H9 (cell line): ENCODE measurements around the gene PCBP4. TPM values are rescaled to one million over a fixed set of nuclear protein-coding genes. Genes with fewer than 3 reads are reported as not detected.
"Not testable (repeated sequence)": the region's sequence is repeated elsewhere in the genome, so short reads cannot be mapped to it uniquely, and the experiment has no call there.

Source experiments
- DNase-seq: peaks from one replicate; pipeline ENCODE4 v3.0.0-alpha.2; 2017
- H2AFZ ChIP-seq: one replicate; pipeline ENCODE4 v1.6.1; 2013; ENCODE audit warnings: mild to moderate bottlenecking, low read length, control low read depth, moderate library complexity
- H2AK5ac ChIP-seq: 2 replicates; pipeline ENCODE4 v1.6.1; 2013; ENCODE audit warnings: low read length, control low read depth, mixed read lengths; ENCODE audit not compliant: insufficient read length
- H2BK120ac ChIP-seq: one replicate; pipeline ENCODE4 v1.6.1; 2013; ENCODE audit warnings: low read depth, mild to moderate bottlenecking, low read length, control low read depth, inconsistent platforms; ENCODE audit not compliant: poor library complexity, severe bottlenecking
- H2BK12ac ChIP-seq: 2 replicates; pipeline ENCODE4 v1.6.1; 2013; ENCODE audit warnings: low read length, control low read depth, mixed read lengths, low read depth; ENCODE audit not compliant: insufficient read length
- H2BK15ac ChIP-seq: 2 replicates; pipeline ENCODE4 v1.6.1; 2013; ENCODE audit warnings: low read depth, low read length, control low read depth
- H2BK20ac ChIP-seq: one replicate; pipeline ENCODE4 v1.6.1; 2013; ENCODE audit warnings: low read depth, mild to moderate bottlenecking, low read length, control low read depth, inconsistent platforms; ENCODE audit not compliant: poor library complexity, severe bottlenecking
- H2BK5ac ChIP-seq: 2 replicates; pipeline ENCODE4 v1.6.1; 2013; ENCODE audit warnings: low read length, control low read depth, mixed read lengths; ENCODE audit not compliant: insufficient read length
- H3K14ac ChIP-seq: 2 replicates; pipeline ENCODE4 v1.6.1; 2013; ENCODE audit warnings: low read length, control low read depth; ENCODE audit not compliant: insufficient read depth
- H3K18ac ChIP-seq: 2 replicates; pipeline ENCODE4 v1.6.1; 2013; ENCODE audit warnings: low read depth, mild to moderate bottlenecking, mixed read lengths, low read length, control low read depth; ENCODE audit not compliant: insufficient read length
- H3K23ac ChIP-seq: 2 replicates; pipeline ENCODE4 v1.6.1; 2013; ENCODE audit warnings: low read length, control low read depth, mixed read lengths, low read depth; ENCODE audit not compliant: insufficient read length
- H3K23me2 ChIP-seq: 2 replicates; pipeline ENCODE4 v1.6.1; 2013; ENCODE audit warnings: low read depth, mild to moderate bottlenecking, mixed read lengths, low read length, control low read depth; ENCODE audit not compliant: insufficient read length, poor library complexity, severe bottlenecking
- H3K27ac ChIP-seq: 2 replicates; pipeline ENCODE4 v1.5.1; 2013; ENCODE audit warnings: low read length, control low read depth, mixed read lengths, low read depth; ENCODE audit not compliant: insufficient read length
- H3K27me3 ChIP-seq: 2 replicates; pipeline ENCODE4 v1.6.1; 2013; ENCODE audit warnings: low read length, control low read depth, inconsistent platforms; ENCODE audit not compliant: insufficient read depth
- H3K4ac ChIP-seq: 2 replicates; pipeline ENCODE4 v1.6.1; 2013; ENCODE audit warnings: low read depth, mild to moderate bottlenecking, control low read depth, inconsistent platforms, low read length, moderate library complexity
- H3K4me1 ChIP-seq: 2 replicates; pipeline ENCODE4 v1.6.1; 2013; ENCODE audit warnings: low read length, control low read depth, inconsistent platforms; ENCODE audit not compliant: insufficient read depth
- H3K4me2 ChIP-seq: 2 replicates; pipeline ENCODE4 v1.6.1; 2013; ENCODE audit warnings: low read length, control low read depth, mixed read lengths; ENCODE audit not compliant: insufficient read length, insufficient read depth
- H3K56ac ChIP-seq: 2 replicates; pipeline ENCODE4 v1.6.1; 2013; ENCODE audit warnings: low read depth, mild to moderate bottlenecking, mixed read lengths, low read length, control low read depth; ENCODE audit not compliant: insufficient read length
- H3K79me1 ChIP-seq: 2 replicates; pipeline ENCODE4 v1.6.1; 2013; ENCODE audit warnings: low read depth, mild to moderate bottlenecking, moderate library complexity, low read length, control low read depth, inconsistent platforms; ENCODE audit not compliant: insufficient read depth, poor library complexity, severe bottlenecking
- H3K79me2 ChIP-seq: 2 replicates; pipeline ENCODE4 v1.6.1; 2013; ENCODE audit warnings: low read length, control low read depth, inconsistent platforms; ENCODE audit not compliant: insufficient read depth
- H3K9ac ChIP-seq: 2 replicates; pipeline ENCODE4 v1.6.1; 2013; ENCODE audit warnings: low read length, control low read depth, mixed read lengths; ENCODE audit not compliant: insufficient read length; ENCODE audit errors: extremely low read depth
- H3K9me3 ChIP-seq: one replicate; pipeline ENCODE4 v1.6.1; 2013; ENCODE audit warnings: low read depth, low read length, inconsistent platforms; ENCODE audit not compliant: control insufficient read depth
- H3T11ph ChIP-seq: one replicate; pipeline ENCODE4 v1.6.1; 2013; ENCODE audit warnings: mild to moderate bottlenecking, low read length, control low read depth, inconsistent platforms
- H4K20me1 ChIP-seq: one replicate; pipeline ENCODE4 v1.6.1; 2013; ENCODE audit not compliant: control insufficient read depth, insufficient read length, insufficient read depth
- H4K5ac ChIP-seq: 2 replicates; pipeline ENCODE4 v1.6.1; 2013; ENCODE audit warnings: low read depth, mild to moderate bottlenecking, mixed read lengths, low read length, control low read depth; ENCODE audit not compliant: insufficient read length
- H4K8ac ChIP-seq: replicated peaks from 2 replicates; pipeline ENCODE4 v1.6.1; 2013; ENCODE audit warnings: low read length, control low read depth, mixed read lengths, low read depth; ENCODE audit not compliant: insufficient read length
- H4K91ac ChIP-seq: 2 replicates; pipeline ENCODE4 v1.6.1; 2013; ENCODE audit warnings: low read depth, mild to moderate bottlenecking, moderate library complexity, mixed read lengths, low read length, control low read depth; ENCODE audit not compliant: insufficient read length
- H3K27ac Mint-ChIP-seq, 3 experiments: 2 replicates in 2 of 3; 3 replicates in 1 of 3; pipeline ENCODE4 v1.8.0; 2020 to 2021; ENCODE audit warnings: mixed read lengths in 3 of 3, mild to moderate bottlenecking in 1 of 3, moderate library complexity in 1 of 3
- H3K27me3 Mint-ChIP-seq: 2 replicates; pipeline ENCODE4 v1.8.0; 2021; ENCODE audit warnings: low read depth, mild to moderate bottlenecking, moderate library complexity, mixed read lengths
- H3K36me3 Mint-ChIP-seq, 3 experiments: 2 replicates in 2 of 3; 3 replicates in 1 of 3; pipeline ENCODE4 v1.8.0; 2020 to 2021; ENCODE audit warnings: low read depth in 3 of 3, mixed read lengths in 3 of 3; ENCODE audit not compliant: insufficient read depth in 1 of 3
- H3K4me1 Mint-ChIP-seq, 2 experiments: 2 replicates each; pipeline ENCODE4 v1.8.0; 2020; ENCODE audit warnings: mixed read lengths in 2 of 2
- H3K4me3 Mint-ChIP-seq, 2 experiments: 2 replicates in 1 of 2; 3 replicates in 1 of 2; pipeline ENCODE4 v1.8.0; 2020 to 2021; ENCODE audit warnings: mild to moderate bottlenecking in 2 of 2, mixed read lengths in 2 of 2, moderate library complexity in 1 of 2
- H3K9me3 Mint-ChIP-seq, 2 experiments: 2 replicates in 1 of 2; 3 replicates in 1 of 2; pipeline ENCODE4 v1.8.0; 2020; ENCODE audit warnings: mild to moderate bottlenecking in 2 of 2, mixed read lengths in 2 of 2, moderate library complexity in 1 of 2
- WGBS: extraction: QIAGEN DNeasy Blood & Tissue Kit; methylation state at CpG from one replicate; pipeline ENCODE4 v1.1.7; 2013; ENCODE audit warnings: missing lambda C conversion rate, low lambda C conversion rate, mixed read lengths; ENCODE audit not compliant: insufficient read length; ENCODE audit errors: extremely low coverage; 5-methylcytosine and 5-hydroxymethylcytosine counted together
- total RNA-seq: library from RNA; stranded (reverse); gene quantifications from 2 replicates; pipeline ENCODE4 v1.2.1, GENCODE V29; 2021
- TF ChIP-seq, protein P1 (sequence below): fragments of 200-600 bp; sonication (generic); conservative IDR thresholded peaks from 3 replicates; pipeline ENCODE4 v1.8.0; 2021; ENCODE audit warnings: antibody characterized with exemption, mild to moderate bottlenecking

The PCBP4 gene
- total RNA-seq, 1 experiment from 2014 or later = 24.6 TPM

- DNase-seq = peak; percentile 45
These were observed 37.7 kb downstream of the PCBP4 start for GRCh38 chr3:51929420-51930003.

GRCh38 chr3:51928981-51929380 is 38.3 kb downstream of the PCBP4 start:
- not testable (repeated sequence) for H3K27ac Mint-ChIP-seq, H2BK20ac ChIP-seq, DNase-seq, H4K8ac ChIP-seq, H2AK5ac ChIP-seq, H3K27ac ChIP-seq, H4K5ac ChIP-seq, H3K79me1 ChIP-seq, H4K20me1 ChIP-seq, H3K23ac ChIP-seq, H3K4ac ChIP-seq, H3K4me1 Mint-ChIP-seq, H2BK12ac ChIP-seq, H3K23me2 ChIP-seq, H3K27me3 Mint-ChIP-seq, H3K56ac ChIP-seq, H4K91ac ChIP-seq, H3T11ph ChIP-seq, H3K9ac ChIP-seq, H2BK120ac ChIP-seq, H2BK5ac ChIP-seq, H3K79me2 ChIP-seq, H3K9me3 Mint-ChIP-seq, H3K4me2 ChIP-seq, H3K14ac ChIP-seq, H3K27me3 ChIP-seq, H2BK15ac ChIP-seq, H2AFZ ChIP-seq, H3K9me3 ChIP-seq, H3K4me3 Mint-ChIP-seq, H3K4me1 ChIP-seq, H3K18ac ChIP-seq
- H3K36me3 Mint-ChIP-seq = peaks cover 12 to 31% (median 15%) of the 10 kb centered on the region in 3 experiments; a peak in 6 of 7 replicates
- no CpG with 5 or more reads among the region's 3 CpGs for WGBS

More at GRCh38 chr3:51929420-51930003, 37.7 kb downstream of the PCBP4 start:
- Histone ChIP-seq H3K23ac (no peak overlapping the region), H2BK20ac (no peak overlapping the region), H3K27ac (no peak overlapping the region), H3K79me1 (no peaks in the 10 kb centered on the region), H3K9ac (no peak overlapping the region), H3T11ph (no peak overlapping the region), H2AK5ac (no peak overlapping the region), H3K4me1 (no peaks in the 10 kb centered on the region), H3K23me2 (no peaks in the 10 kb centered on the region), H3K4me2 (no peak overlapping the region), H3K4ac (no peak overlapping the region), H4K5ac (no peak overlapping the region), H3K18ac (no peak overlapping the region), H2BK15ac (no peak overlapping the region), H4K20me1 (no peaks in the 10 kb centered on the region), H3K79me2 (no peaks in the 10 kb centered on the region), H3K56ac (no peak overlapping the region), H2BK12ac (no peak overlapping the region), H2BK5ac (no peak overlapping the region), H3K9me3 (no peaks in the 10 kb centered on the region), H4K91ac (no peak overlapping the region), H3K27me3 (no peaks in the 10 kb centered on the region), H4K8ac (no peak overlapping the region), H2BK120ac (no peak overlapping the region), H3K14ac (no peak overlapping the region), H2AFZ (no peak overlapping the region)
- no peaks in the 10 kb centered on the region; the same call in 1 of the 2 replicates for H3K27me3 Mint-ChIP-seq
- no peak overlapping the region for H3K4me3 Mint-ChIP-seq
- TF ChIP-seq, protein P1, sequence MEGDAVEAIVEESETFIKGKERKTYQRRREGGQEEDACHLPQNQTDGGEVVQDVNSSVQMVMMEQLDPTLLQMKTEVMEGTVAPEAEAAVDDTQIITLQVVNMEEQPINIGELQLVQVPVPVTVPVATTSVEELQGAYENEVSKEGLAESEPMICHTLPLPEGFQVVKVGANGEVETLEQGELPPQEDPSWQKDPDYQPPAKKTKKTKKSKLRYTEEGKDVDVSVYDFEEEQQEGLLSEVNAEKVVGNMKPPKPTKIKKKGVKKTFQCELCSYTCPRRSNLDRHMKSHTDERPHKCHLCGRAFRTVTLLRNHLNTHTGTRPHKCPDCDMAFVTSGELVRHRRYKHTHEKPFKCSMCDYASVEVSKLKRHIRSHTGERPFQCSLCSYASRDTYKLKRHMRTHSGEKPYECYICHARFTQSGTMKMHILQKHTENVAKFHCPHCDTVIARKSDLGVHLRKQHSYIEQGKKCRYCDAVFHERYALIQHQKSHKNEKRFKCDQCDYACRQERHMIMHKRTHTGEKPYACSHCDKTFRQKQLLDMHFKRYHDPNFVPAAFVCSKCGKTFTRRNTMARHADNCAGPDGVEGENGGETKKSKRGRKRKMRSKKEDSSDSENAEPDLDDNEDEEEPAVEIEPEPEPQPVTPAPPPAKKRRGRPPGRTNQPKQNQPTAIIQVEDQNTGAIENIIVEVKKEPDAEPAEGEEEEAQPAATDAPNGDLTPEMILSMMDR = no peak
- WGBS = no CpG with 5 or more reads among the region's 5 CpGs
- H3K36me3 Mint-ChIP-seq = peaks cover 16 to 36% (median 20%) of the 10 kb centered on the region in 3 experiments; a peak in 6 of 7 replicates
- H3K9me3 Mint-ChIP-seq = no peaks in the 10 kb centered on the region
- no peak overlapping the region for H3K27ac Mint-ChIP-seq
- H3K4me1 Mint-ChIP-seq = no peaks in the 10 kb centered on the region
